ENCODE results near the gene CHN1.
A peak's percentile ranks its signal among the peaks of the same experiment; 100 is the strongest.

CHN1 gene

GRCh38 chr2:174858745-174859144 lies 146.4 kb downstream of the CHN1 start:
- H2BK5ac ChIP-seq (ENCODE audit: low read depth, low read length, poor library complexity, severe bottlenecking): no peak overlapping the region
- no peak overlapping the region for H3K18ac ChIP-seq (ENCODE audit: low read depth in 1 of 2, low read length in 2 of 2)
- peak; percentile 10 for DNase-seq
- no peak overlapping the region for H3K23ac ChIP-seq (ENCODE audit: low read length in 2 of 2)
- no peak overlapping the region for H2BK15ac ChIP-seq (ENCODE audit: low read depth, poor library complexity, severe bottlenecking)
- H3K9ac ChIP-seq (ENCODE audit: low read length): no peak overlapping the region
- no peak overlapping the region for H3K14ac ChIP-seq (ENCODE audit: low read length in 2 of 2)
- no peak overlapping the region for H3K4me2 ChIP-seq (ENCODE audit: low read length, poor library complexity, severe bottlenecking)
- H3K27ac ChIP-seq (ENCODE audit: low read length, poor library complexity, severe bottlenecking): no peak overlapping the region
- H2AK5ac ChIP-seq (ENCODE audit: low read length, severe bottlenecking): no peak overlapping the region
- no peak overlapping the region for H2BK120ac ChIP-seq (ENCODE audit: low read depth, low read length)
- H3K36me3 ChIP-seq (ENCODE audit: control insufficient read depth in 1 of 2, insufficient read depth in 2 of 2, low read depth in 1 of 2, low read length in 2 of 2): no peaks in the 10 kb centered on the region
- no peak overlapping the region for H3K4me3 ChIP-seq (ENCODE audit: insufficient read depth in 1 of 2, low read depth in 1 of 2, low read length in 2 of 2)
- H3K79me1 ChIP-seq (replicated peaks; ENCODE audit: low read length, poor library complexity, severe bottlenecking): no peaks in the 10 kb centered on the region
- no peaks in the 10 kb centered on the region for H3K27me3 ChIP-seq (ENCODE audit: control insufficient read depth in 1 of 2, insufficient read depth in 1 of 2, low read length in 2 of 2)
- H4K91ac ChIP-seq (ENCODE audit: low read length): no peak overlapping the region
- no peak overlapping the region for H2AFZ ChIP-seq (ENCODE audit: low read depth, low read length)
- no peaks in the 10 kb centered on the region for H3K9me3 ChIP-seq (ENCODE audit: control insufficient read depth, low read length)
- H2BK12ac ChIP-seq (ENCODE audit: low read length in 2 of 2): no peak overlapping the region
- H3K4ac ChIP-seq (ENCODE audit: low read depth in 1 of 2, low read length in 2 of 2): no peak overlapping the region
- no peaks in the 10 kb centered on the region for H3K4me1 ChIP-seq (ENCODE audit: control insufficient read depth, insufficient read depth, low read depth, low read length)
- H4K8ac ChIP-seq (ENCODE audit: low read length): no peak overlapping the region

- Histone ChIP-seq H3K18ac (ENCODE audit: low read depth in 1 of 2, low read length in 2 of 2) (no peak overlapping the region), H4K91ac (ENCODE audit: low read length) (no peak overlapping the region), H3K27ac (ENCODE audit: low read length, poor library complexity, severe bottlenecking) (no peak overlapping the region), H3K4me1 (ENCODE audit: control insufficient read depth, insufficient read depth, low read depth, low read length) (no peaks in the 10 kb centered on the region), H2AFZ (ENCODE audit: low read depth, low read length) (no peak overlapping the region), H3K23ac (ENCODE audit: low read length in 2 of 2) (no peak overlapping the region), H3K4me3 (ENCODE audit: insufficient read depth in 1 of 2, low read depth in 1 of 2, low read length in 2 of 2) (no peak overlapping the region), H3K14ac (ENCODE audit: low read length in 2 of 2) (no peak overlapping the region), H3K79me1 (replicated peaks; ENCODE audit: low read length, poor library complexity, severe bottlenecking) (no peaks in the 10 kb centered on the region), H3K4ac (ENCODE audit: low read depth in 1 of 2, low read length in 2 of 2) (no peak overlapping the region), H4K8ac (ENCODE audit: low read length) (no peak overlapping the region), H3K36me3 (ENCODE audit: control insufficient read depth in 1 of 2, insufficient read depth in 2 of 2, low read depth in 1 of 2, low read length in 2 of 2) (no peaks in the 10 kb centered on the region), H2BK12ac (ENCODE audit: low read length in 2 of 2) (no peak overlapping the region), H2BK5ac (ENCODE audit: low read depth, low read length, poor library complexity, severe bottlenecking) (no peak overlapping the region), H2AK5ac (ENCODE audit: low read length, severe bottlenecking) (no peak overlapping the region), H3K4me2 (ENCODE audit: low read length, poor library complexity, severe bottlenecking) (no peak overlapping the region), H2BK15ac (ENCODE audit: low read depth, poor library complexity, severe bottlenecking) (no peak overlapping the region), H3K27me3 (ENCODE audit: control insufficient read depth in 1 of 2, insufficient read depth in 1 of 2, low read length in 2 of 2) (no peaks in the 10 kb centered on the region), H3K9me3 (ENCODE audit: control insufficient read depth, low read length) (no peaks in the 10 kb centered on the region), H2BK120ac (ENCODE audit: low read depth, low read length) (no peak overlapping the region), H3K9ac (ENCODE audit: low read length) (no peak overlapping the region)
- 86% methylated on average over 2 of the region's 3 CpGs for WGBS
- no peak for DNase-seq
Measured at GRCh38 chr2:174856447-174856846, 148.7 kb downstream of the CHN1 start.

- peak overlapping the region; percentile 84 for H3K9ac ChIP-seq (ENCODE audit: low read length)
- H2AFZ ChIP-seq (ENCODE audit: low read depth, low read length): no peak overlapping the region
- WGBS: 34% methylated on average over 2 of the region's 8 CpGs
- H3K9me3 ChIP-seq (ENCODE audit: control insufficient read depth, low read length): no peaks in the 10 kb centered on the region
- no peak overlapping the region for H3K4ac ChIP-seq (ENCODE audit: low read depth in 1 of 2, low read length in 2 of 2)
- peak; percentile 79 for DNase-seq
- no peak overlapping the region for H3K18ac ChIP-seq (ENCODE audit: low read depth in 1 of 2, low read length in 2 of 2)
- H3K14ac ChIP-seq (ENCODE audit: low read length in 2 of 2): no peak overlapping the region
- H3K4me2 ChIP-seq (ENCODE audit: low read length, poor library complexity, severe bottlenecking): peak overlapping the region; percentile 39
- no peak overlapping the region for H3K27ac ChIP-seq (ENCODE audit: low read length, poor library complexity, severe bottlenecking)
- no peak overlapping the region for H2BK120ac ChIP-seq (ENCODE audit: low read depth, low read length)
- no peaks in the 10 kb centered on the region for H3K4me1 ChIP-seq (ENCODE audit: control insufficient read depth, insufficient read depth, low read depth, low read length)
- no peak overlapping the region for H4K91ac ChIP-seq (ENCODE audit: low read length)
- no peaks in the 10 kb centered on the region for H3K36me3 ChIP-seq (ENCODE audit: control insufficient read depth in 1 of 2, insufficient read depth in 2 of 2, low read depth in 1 of 2, low read length in 2 of 2)
- no peak overlapping the region for H2BK12ac ChIP-seq (ENCODE audit: low read length in 2 of 2)
- H3K23ac ChIP-seq (ENCODE audit: low read length in 2 of 2): no peak overlapping the region
- H3K4me3 ChIP-seq (ENCODE audit: insufficient read depth in 1 of 2, low read depth in 1 of 2, low read length in 2 of 2): peak overlapping the region in 1 of 2 experiments; percentile 78
- no peak overlapping the region for H2AK5ac ChIP-seq (ENCODE audit: low read length, severe bottlenecking)
- no peaks in the 10 kb centered on the region for H3K79me1 ChIP-seq (replicated peaks; ENCODE audit: low read length, poor library complexity, severe bottlenecking)
- no peak overlapping the region for H2BK15ac ChIP-seq (ENCODE audit: low read depth, poor library complexity, severe bottlenecking)
- H4K8ac ChIP-seq (ENCODE audit: low read length): no peak overlapping the region
- H2BK5ac ChIP-seq (ENCODE audit: low read depth, low read length, poor library complexity, severe bottlenecking): no peak overlapping the region
- no peaks in the 10 kb centered on the region for H3K27me3 ChIP-seq (ENCODE audit: control insufficient read depth in 1 of 2, insufficient read depth in 1 of 2, low read length in 2 of 2)
Measured at GRCh38 chr2:174846941-174847938, 157.9 kb downstream of the CHN1 start.

GRCh38 chr2:174846218-174846617 lies 159.0 kb downstream of the CHN1 start:
- Histone ChIP-seq H2AFZ (ENCODE audit: low read depth, low read length) (no peak overlapping the region), H3K27me3 (ENCODE audit: control insufficient read depth in 1 of 2, insufficient read depth in 1 of 2, low read length in 2 of 2) (no peaks in the 10 kb centered on the region), H2BK15ac (ENCODE audit: low read depth, poor library complexity, severe bottlenecking) (no peak overlapping the region), H2BK12ac (ENCODE audit: low read length in 2 of 2) (no peak overlapping the region), H3K4ac (ENCODE audit: low read depth in 1 of 2, low read length in 2 of 2) (no peak overlapping the region), H3K36me3 (ENCODE audit: control insufficient read depth in 1 of 2, insufficient read depth in 2 of 2, low read depth in 1 of 2, low read length in 2 of 2) (no peaks in the 10 kb centered on the region), H3K14ac (ENCODE audit: low read length in 2 of 2) (no peak overlapping the region), H3K18ac (ENCODE audit: low read depth in 1 of 2, low read length in 2 of 2) (no peak overlapping the region), H3K4me2 (ENCODE audit: low read length, poor library complexity, severe bottlenecking) (no peak overlapping the region), H3K9ac (ENCODE audit: low read length) (peak overlapping the region; percentile 84), H3K27ac (ENCODE audit: low read length, poor library complexity, severe bottlenecking) (no peak overlapping the region), H3K79me1 (replicated peaks; ENCODE audit: low read length, poor library complexity, severe bottlenecking) (no peaks in the 10 kb centered on the region), H3K23ac (ENCODE audit: low read length in 2 of 2) (no peak overlapping the region), H3K4me3 (ENCODE audit: insufficient read depth in 1 of 2, low read depth in 1 of 2, low read length in 2 of 2) (peak overlapping the region in 1 of 2 experiments; percentile 78), H2BK120ac (ENCODE audit: low read depth, low read length) (no peak overlapping the region), H4K91ac (ENCODE audit: low read length) (no peak overlapping the region), H3K4me1 (ENCODE audit: control insufficient read depth, insufficient read depth, low read depth, low read length) (no peaks in the 10 kb centered on the region), H2BK5ac (ENCODE audit: low read depth, low read length, poor library complexity, severe bottlenecking) (no peak overlapping the region), H2AK5ac (ENCODE audit: low read length, severe bottlenecking) (no peak overlapping the region), H3K9me3 (ENCODE audit: control insufficient read depth, low read length) (no peaks in the 10 kb centered on the region), H4K8ac (ENCODE audit: low read length) (no peak overlapping the region)
- 94% methylated on average over 1 of the region's 1 CpG for WGBS
- DNase-seq: peak; percentile 5
